Keratinocyte (primary cell): ENCODE results near the gene NRP1. TPM values are rescaled to one million over a fixed set of nuclear protein-coding genes. Genes with fewer than 3 reads are reported as not detected.

Experiments
- DNase-seq: peaks from one replicate; pipeline ENCODE4 v3.0.0-alpha.2; 2011; ENCODE audit warnings: low read depth, missing footprints, low spot score
- FAIRE-seq: peaks from 2 replicates; lab custom pipeline; 2011; peaks lifted over from hg19 to GRCh38; lab: Jason Lieb, UNC
- H2AFZ ChIP-seq: 2 replicates; pipeline ENCODE4 v1.6.0; 2012; ENCODE audit warnings: low read length, control low read depth, inconsistent platforms; ENCODE audit not compliant: control insufficient read depth
- H3K27ac ChIP-seq: 2 replicates; pipeline ENCODE4 v1.5.1; 2011; ENCODE audit warnings: low read length; ENCODE audit not compliant: control insufficient read depth, insufficient read depth
- H3K27me3 ChIP-seq: 3 replicates; pipeline ENCODE4 v1.6.0; 2011; ENCODE audit warnings: low read length; ENCODE audit not compliant: control insufficient read depth, insufficient read depth; ENCODE audit errors: extremely low read depth
- H3K36me3 ChIP-seq, 2 experiments: 2 replicates in 1 of 2; 3 replicates in 1 of 2; pipeline ENCODE4 v1.5.1; 2011; ENCODE audit warnings: low read length in 2 of 2, mild to moderate bottlenecking in 1 of 2; ENCODE audit not compliant: control insufficient read depth in 2 of 2, insufficient read depth in 2 of 2; ENCODE audit errors: extremely low read depth in 1 of 2
- H3K4me1 ChIP-seq: 3 replicates; pipeline ENCODE4 v1.5.1; 2011; ENCODE audit warnings: low read length; ENCODE audit not compliant: control insufficient read depth, insufficient read depth; ENCODE audit errors: extremely low read depth
- H3K4me2 ChIP-seq: 3 replicates; pipeline ENCODE4 v1.6.0; 2011; ENCODE audit warnings: low read depth, low read length; ENCODE audit not compliant: control insufficient read depth, insufficient read depth; ENCODE audit errors: extremely low read depth
- H3K4me3 ChIP-seq, 3 experiments: fragments of 200-600 bp in 1 of 3; sonication (generic) in 1 of 3; 2 replicates in 2 of 3; 3 replicates in 1 of 3; pipeline ENCODE4 v1.5.1; 2011 to 2016; ENCODE audit warnings: low read length in 3 of 3, mild to moderate bottlenecking in 3 of 3, control low read depth in 2 of 3, inconsistent platforms in 1 of 3, low read depth in 1 of 3, mixed read lengths in 1 of 3, mixed run types in 1 of 3, moderate library complexity in 1 of 3; ENCODE audit not compliant: control insufficient read depth in 2 of 3, insufficient read depth in 2 of 3; ENCODE audit errors: extremely low read depth in 1 of 3
- H3K79me2 ChIP-seq: 2 replicates; pipeline ENCODE4 v1.6.0; 2012; ENCODE audit warnings: low read length; ENCODE audit not compliant: control insufficient read depth, insufficient read depth
- H3K9ac ChIP-seq: 3 replicates; pipeline ENCODE4 v1.6.0; 2011; ENCODE audit warnings: low read length; ENCODE audit not compliant: control insufficient read depth, insufficient read depth; ENCODE audit errors: extremely low read depth
- H3K9me1 ChIP-seq: 3 replicates; pipeline ENCODE4 v1.6.0; 2011; ENCODE audit warnings: low read length; ENCODE audit not compliant: control insufficient read depth, insufficient read depth; ENCODE audit errors: extremely low read depth
- H3K9me3 ChIP-seq: 2 replicates; pipeline ENCODE4 v1.5.1; 2012; ENCODE audit warnings: low read depth, low read length; ENCODE audit not compliant: control insufficient read depth
- H4K20me1 ChIP-seq: 3 replicates; pipeline ENCODE4 v1.6.0; 2011; ENCODE audit warnings: low read length; ENCODE audit not compliant: control insufficient read depth, insufficient read depth; ENCODE audit errors: extremely low read depth
- EZH2 ChIP-seq: IDR thresholded peaks from one replicate; pipeline ENCODE4 v1.6.1; 2012; ENCODE audit warnings: inconsistent platforms, mild to moderate bottlenecking, low read length, moderate library complexity
- dilution Hi-C: fragments of 300-500 bp; cut with MboI; formaldehyde crosslinking; loops from one replicate; pipeline ENCODE4 v1.7.0; 2020; ENCODE audit warnings: low sequenced_read_pairs; ENCODE audit not compliant: extremely low pct_ligation_motif_present
- polyA plus RNA-seq, 5 experiments: library from polyadenylated mRNA; depleted of rRNA in 3 of 5; stranded (reverse) in 3 of 5; stranded (forward) in 1 of 5; unstranded in 1 of 5; fragments of >200 nt; gene quantifications; 1 replicate in 1 of 5; 2 replicates in 3 of 5; 3 replicates in 1 of 5; pipeline versions ENCODE4 v1.2.1 to v1.2.3, GENCODE V29; 2011 to 2012; ENCODE audit warnings: missing spikeins in 2 of 5, low read depth in 1 of 5, low replicate concordance in 1 of 5
- TF ChIP-seq, protein P1 (sequence below), 3 experiments: IDR thresholded peaks in 1 of 3; conservative IDR thresholded peaks in 1 of 3; optimal IDR thresholded peaks in 1 of 3; 2 replicates in 2 of 3; 3 replicates in 1 of 3; pipeline versions ENCODE3 to v1.5.1; 2011; ENCODE audit warnings: low read length in 3 of 3, mild to moderate bottlenecking in 3 of 3, moderate library complexity in 2 of 3, control low read depth in 1 of 3, inconsistent platforms in 1 of 3; ENCODE audit not compliant: insufficient read depth in 2 of 3; ENCODE audit errors: extremely low read depth in 1 of 3

Gene NRP1
- polyA plus RNA-seq, 1 donor (not counting 4 experiments of a cell fraction or from before 2014, with no cell fraction given): 36.2 TPM

DNA sequence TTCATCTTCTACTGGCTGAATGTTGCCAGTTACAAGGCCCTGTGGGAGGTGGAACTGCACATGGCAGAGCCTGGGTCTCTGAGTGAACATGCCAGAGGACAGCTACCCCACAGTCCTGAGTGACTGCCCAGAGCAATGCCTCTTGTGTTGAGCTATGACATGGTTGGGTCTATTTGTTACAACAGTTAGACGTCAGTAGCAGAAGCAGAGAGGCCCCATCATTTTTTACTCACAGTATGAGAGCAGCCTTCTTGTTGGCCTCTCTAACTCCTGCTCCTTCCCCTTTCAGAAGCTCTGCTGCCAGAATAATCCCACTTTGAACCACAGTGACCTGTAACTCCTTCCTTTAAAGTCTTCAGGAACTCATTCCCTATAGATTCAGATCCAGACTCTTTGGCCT lies 30.8 kb upstream of the NRP1 start:
- FAIRE-seq: no peak
- Histone ChIP-seq H3K27ac (peak overlapping the region; percentile 93), H3K9ac (peak overlapping the region; percentile 53)

DNA sequence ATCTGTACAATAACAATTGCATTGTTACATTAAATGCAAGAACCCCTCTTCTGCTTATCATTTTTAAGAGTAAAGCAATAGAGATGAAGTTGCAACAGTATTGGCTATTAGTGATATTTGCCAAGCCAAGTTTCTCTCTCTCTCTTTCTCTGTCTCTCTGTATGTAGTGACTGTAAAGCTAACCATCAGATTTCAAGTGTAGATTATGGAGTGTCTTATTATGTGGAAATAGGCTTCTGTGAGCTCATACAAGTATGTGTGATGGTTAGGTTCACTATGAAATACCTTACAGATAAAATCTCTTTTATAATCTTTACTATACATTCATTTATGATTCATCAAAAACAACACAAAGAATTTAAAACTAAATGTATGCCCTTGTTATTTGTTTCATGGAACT lies 28.6 kb upstream of the NRP1 start:
- Histone ChIP-seq H4K20me1 (no peaks in the 10 kb centered on the region), H3K27ac (no peak overlapping the region), H3K9me1 (no peaks in the 10 kb centered on the region), H3K9me3 (peaks cover 14% of the 10 kb centered on the region), H3K9ac (no peak overlapping the region), H3K36me3 (no peaks in the 10 kb centered on the region), H3K4me2 (no peak overlapping the region), H2AFZ (peak overlapping the region; percentile 27), H3K27me3 (no peaks in the 10 kb centered on the region), H3K4me1 (peaks cover 31% of the 10 kb centered on the region), H3K4me3 (no peak overlapping the region), H3K79me2 (no peaks in the 10 kb centered on the region)
- no peak for DNase-seq
- FAIRE-seq: no peak
- TF ChIP-seq, protein P1, sequence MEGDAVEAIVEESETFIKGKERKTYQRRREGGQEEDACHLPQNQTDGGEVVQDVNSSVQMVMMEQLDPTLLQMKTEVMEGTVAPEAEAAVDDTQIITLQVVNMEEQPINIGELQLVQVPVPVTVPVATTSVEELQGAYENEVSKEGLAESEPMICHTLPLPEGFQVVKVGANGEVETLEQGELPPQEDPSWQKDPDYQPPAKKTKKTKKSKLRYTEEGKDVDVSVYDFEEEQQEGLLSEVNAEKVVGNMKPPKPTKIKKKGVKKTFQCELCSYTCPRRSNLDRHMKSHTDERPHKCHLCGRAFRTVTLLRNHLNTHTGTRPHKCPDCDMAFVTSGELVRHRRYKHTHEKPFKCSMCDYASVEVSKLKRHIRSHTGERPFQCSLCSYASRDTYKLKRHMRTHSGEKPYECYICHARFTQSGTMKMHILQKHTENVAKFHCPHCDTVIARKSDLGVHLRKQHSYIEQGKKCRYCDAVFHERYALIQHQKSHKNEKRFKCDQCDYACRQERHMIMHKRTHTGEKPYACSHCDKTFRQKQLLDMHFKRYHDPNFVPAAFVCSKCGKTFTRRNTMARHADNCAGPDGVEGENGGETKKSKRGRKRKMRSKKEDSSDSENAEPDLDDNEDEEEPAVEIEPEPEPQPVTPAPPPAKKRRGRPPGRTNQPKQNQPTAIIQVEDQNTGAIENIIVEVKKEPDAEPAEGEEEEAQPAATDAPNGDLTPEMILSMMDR (optimal IDR thresholded peaks at IDR 0.05 in 1 of 3, IDR thresholded peaks at IDR 0.05 in 1 of 3, conservative IDR thresholded peaks at IDR 0.05 in 1 of 3; ENCODE audit: extremely low read depth in 1 of 3, insufficient read depth in 2 of 3, low read length in 3 of 3): no peak
- no peak for TF ChIP-seq EZH2
- dilution Hi-C loops: no loop called here

More for the DNA sequence above, 30.8 kb upstream of the NRP1 start:
- H3K4me3 ChIP-seq: no peak overlapping the region
- peak overlapping the region; percentile 20 for H2AFZ ChIP-seq
- no peaks in the 10 kb centered on the region for H3K79me2 ChIP-seq
- H3K36me3 ChIP-seq: no peaks in the 10 kb centered on the region
- H3K4me2 ChIP-seq: peak overlapping the region; percentile 68
- no peaks in the 10 kb centered on the region for H3K27me3 ChIP-seq
- peaks cover 19% of the 10 kb centered on the region for H3K9me3 ChIP-seq
- dilution Hi-C loops: no loop called here
- no peak for TF ChIP-seq EZH2
- TF ChIP-seq, protein P1 (optimal IDR thresholded peaks at IDR 0.05 in 1 of 3, IDR thresholded peaks at IDR 0.05 in 1 of 3, conservative IDR thresholded peaks at IDR 0.05 in 1 of 3; ENCODE audit: extremely low read depth in 1 of 3, insufficient read depth in 2 of 3, low read length in 3 of 3): no peak
- no peaks in the 10 kb centered on the region for H4K20me1 ChIP-seq
- peaks cover 31% of the 10 kb centered on the region for H3K4me1 ChIP-seq
- no peak for DNase-seq
- H3K9me1 ChIP-seq: no peaks in the 10 kb centered on the region
